ENCODE measurements around the gene THADA.
A peak's percentile ranks its signal among the peaks of the same experiment; 100 is the strongest.

The THADA gene

GRCh38 chr2:43616967-43617680, 21.3 kb upstream of the THADA start:
- H3K36me3 ChIP-seq (ENCODE audit: insufficient read depth, low read length): no peaks in the 10 kb centered on the region
- H3K27me3 ChIP-seq (ENCODE audit: insufficient read depth, low read length, poor library complexity): no peaks in the 10 kb centered on the region
- DNase-seq: no peak
- H4K20me1 ChIP-seq (ENCODE audit: insufficient read depth, low read length): no peaks in the 10 kb centered on the region
- no peak overlapping the region for H2AFZ ChIP-seq (ENCODE audit: low read depth, low read length)
- H3K9ac ChIP-seq (ENCODE audit: low read depth, low read length): no peak overlapping the region
- H3K27ac ChIP-seq (ENCODE audit: low read length): no peak overlapping the region
- H3K4me2 ChIP-seq (ENCODE audit: insufficient read depth, low read length): no peak overlapping the region
- no peaks in the 10 kb centered on the region for H3K9me3 ChIP-seq (ENCODE audit: insufficient read depth, low read length, severe bottlenecking)
- ATAC-seq (ENCODE audit: insufficient read depth, low read depth): no peak
- no peak for TF ChIP-seq EZH2 (IDR thresholded peaks at IDR 0.05; ENCODE audit: borderline replicate concordance, low read depth, low read length, severe bottlenecking)
- TF ChIP-seq CTCF (IDR thresholded peaks at IDR 0.05; ENCODE audit: borderline replicate concordance, extremely low read depth, low read length, poor library complexity, severe bottlenecking): no peak
- H3K79me2 ChIP-seq (ENCODE audit: insufficient read depth, low read length): no peaks in the 10 kb centered on the region
- H3K4me1 ChIP-seq (ENCODE audit: insufficient read depth, low read length): no peaks in the 10 kb centered on the region
- H3K4me3 ChIP-seq (ENCODE audit: low read depth in 1 of 2, low read length in 2 of 2): no peak overlapping the region

- H3K4me2 ChIP-seq (ENCODE audit: insufficient read depth, low read length): no peak overlapping the region
- H3K4me3 ChIP-seq (ENCODE audit: low read depth in 1 of 2, low read length in 2 of 2): no peak overlapping the region
- no peak for ATAC-seq (ENCODE audit: insufficient read depth, low read depth)
- no peak overlapping the region for H3K27ac ChIP-seq (ENCODE audit: low read length)
- H4K20me1 ChIP-seq (ENCODE audit: insufficient read depth, low read length): no peaks in the 10 kb centered on the region
- H3K27me3 ChIP-seq (ENCODE audit: insufficient read depth, low read length, poor library complexity): no peaks in the 10 kb centered on the region
- H3K4me1 ChIP-seq (ENCODE audit: insufficient read depth, low read length): no peaks in the 10 kb centered on the region
- H2AFZ ChIP-seq (ENCODE audit: low read depth, low read length): no peak overlapping the region
- H3K79me2 ChIP-seq (ENCODE audit: insufficient read depth, low read length): no peaks in the 10 kb centered on the region
- H3K9ac ChIP-seq (ENCODE audit: low read depth, low read length): no peak overlapping the region
- no peaks in the 10 kb centered on the region for H3K9me3 ChIP-seq (ENCODE audit: insufficient read depth, low read length, severe bottlenecking)
- no peaks in the 10 kb centered on the region for H3K36me3 ChIP-seq (ENCODE audit: insufficient read depth, low read length)
- TF ChIP-seq CTCF (IDR thresholded peaks at IDR 0.05; ENCODE audit: borderline replicate concordance, extremely low read depth, low read length, poor library complexity, severe bottlenecking) (no peak), EZH2 (IDR thresholded peaks at IDR 0.05; ENCODE audit: borderline replicate concordance, low read depth, low read length, severe bottlenecking) (no peak)
- no peak for DNase-seq
These were observed 17.1 kb upstream of the THADA start for GRCh38 chr2:43612944-43613343.

- DNase-seq (peak; percentile 79), ATAC-seq (ENCODE audit: insufficient read depth, low read depth) (peak; percentile 96)
- Histone ChIP-seq H3K79me2 (ENCODE audit: insufficient read depth, low read length) (no peaks in the 10 kb centered on the region), H3K9ac (ENCODE audit: low read depth, low read length) (no peak overlapping the region), H3K27ac (ENCODE audit: low read length) (no peak overlapping the region), H3K27me3 (ENCODE audit: insufficient read depth, low read length, poor library complexity) (no peaks in the 10 kb centered on the region), H4K20me1 (ENCODE audit: insufficient read depth, low read length) (no peaks in the 10 kb centered on the region), H3K4me1 (ENCODE audit: insufficient read depth, low read length) (no peaks in the 10 kb centered on the region), H2AFZ (ENCODE audit: low read depth, low read length) (no peak overlapping the region), H3K9me3 (ENCODE audit: insufficient read depth, low read length, severe bottlenecking) (no peaks in the 10 kb centered on the region), H3K36me3 (ENCODE audit: insufficient read depth, low read length) (no peaks in the 10 kb centered on the region), H3K4me3 (ENCODE audit: low read depth in 1 of 2, low read length in 2 of 2) (no peak overlapping the region), H3K4me2 (ENCODE audit: insufficient read depth, low read length) (no peak overlapping the region)
- no peak for TF ChIP-seq EZH2 (IDR thresholded peaks at IDR 0.05; ENCODE audit: borderline replicate concordance, low read depth, low read length, severe bottlenecking)
- peak; percentile 97 for TF ChIP-seq CTCF (IDR thresholded peaks at IDR 0.05; ENCODE audit: borderline replicate concordance, extremely low read depth, low read length, poor library complexity, severe bottlenecking)
These were observed 16.4 kb upstream of the THADA start for GRCh38 chr2:43611987-43612894.
